Right renal pelvis (tissue), 4 donors: ENCODE data around the gene TIE1. TPM values are rescaled to one million over a fixed set of nuclear protein-coding genes. Genes with fewer than 3 reads are reported as not detected.

Experiments used
- DNase-seq, 4 donors: peaks; one replicate each; pipeline ENCODE4 v3.0.0-alpha.2; 2013; ENCODE audit warnings: low read depth in 4 of 4, low spot score in 3 of 4, missing footprints in 1 of 4
- polyA plus RNA-seq, 4 donors: library from polyadenylated mRNA; unstranded; fragments of 120-200 nt; gene quantifications; one replicate each; pipeline ENCODE4 v1.2.1, GENCODE V29; 2013; ENCODE audit not compliant: insufficient read length in 4 of 4

Gene TIE1
- polyA plus RNA-seq, 4 donors = 48.1 to 59.1 (median 54.7) TPM

- DNase-seq = no peak
Observed at GRCh38 chr1:43331688-43332087, 30.9 kb downstream of the TIE1 start.

- DNase-seq = no peak
Observed at GRCh38 chr1:43334453-43335205, 33.8 kb downstream of the TIE1 start.

GRCh38 chr1:43337588-43337987 is 36.8 kb downstream of the TIE1 start, which contains the start of gene MPL:
MPL (plus strand) TSS chr1:43337818; CDS start chr1:43337849, 31 bp downstream.
- DNase-seq = no peak

- DNase-seq = no peak
Observed at GRCh38 chr1:43338001-43338400, 37.2 kb downstream of the TIE1 start.

- DNase-seq = no peak
Observed at GRCh38 chr1:43339584-43340232, 38.9 kb downstream of the TIE1 start.

GRCh38 chr1:43340559-43340958 is 39.8 kb downstream of the TIE1 start:
- no peak for DNase-seq

- DNase-seq = no peak
Observed at GRCh38 chr1:43344267-43344850, 43.6 kb downstream of the TIE1 start.

- DNase-seq = no peak
Observed at GRCh38 chr1:43345120-43345519, 44.3 kb downstream of the TIE1 start.

GRCh38 chr1:43346636-43347035 is 45.9 kb downstream of the TIE1 start:
- DNase-seq = no peak

GRCh38 chr1:43348343-43348808 is 47.6 kb downstream of the TIE1 start:
- no peak for DNase-seq

- peak; percentile 64 to 75 (median 70) for DNase-seq
Observed at GRCh38 chr1:43348809-43349593, 48.2 kb downstream of the TIE1 start.

GRCh38 chr1:43349594-43350306 is 49.0 kb downstream of the TIE1 start:
- peak in 1 of 4 donors; percentile 18 for DNase-seq

GRCh38 chr1:43350976-43351375 is 50.2 kb downstream of the TIE1 start:
- DNase-seq = no peak

GRCh38 chr1:43351421-43352350 is 50.9 kb downstream of the TIE1 start:
- no peak for DNase-seq

- no peak for DNase-seq
Observed at GRCh38 chr1:43352351-43352705, 51.5 kb downstream of the TIE1 start.

- DNase-seq = no peak
Observed at GRCh38 chr1:43352881-43353280, 52.1 kb downstream of the TIE1 start.

GRCh38 chr1:43354471-43354870 is 53.7 kb downstream of the TIE1 start:
- no peak for DNase-seq

GRCh38 chr1:43354936-43355335 is 54.2 kb downstream of the TIE1 start:
- no peak for DNase-seq

- DNase-seq = no peak
Observed at GRCh38 chr1:43357251-43357650, 56.5 kb downstream of the TIE1 start.
